SJSA1 (cell line): ENCODE results near the gene KCNJ12. TPM values are rescaled to one million over a fixed set of nuclear protein-coding genes. Genes with fewer than 3 reads are reported as not detected.

Source experiments
- DNase-seq, 2 experiments: peaks; one replicate each; pipeline ENCODE4 v3.0.0-alpha.2; 2015 to 2020; ENCODE audit warnings: low spot score in 2 of 2, low read depth in 1 of 2
- H3K27ac ChIP-seq: fragments of 250-450 bp; sonication (Bioruptor Pico); 2 replicates; pipeline ENCODE4 v1.5.1; 2020; ENCODE audit warnings: mild to moderate bottlenecking, moderate library complexity
- H3K27me3 ChIP-seq: fragments of 250-450 bp; sonication (Bioruptor Pico); replicated peaks from 2 replicates; pipeline ENCODE4 v1.5.1; 2020; ENCODE audit warnings: mild to moderate bottlenecking, moderate library complexity
- H3K36me3 ChIP-seq: fragments of 250-450 bp; sonication (Bioruptor Pico); 2 replicates; pipeline ENCODE4 v1.5.1; 2020; ENCODE audit warnings: mild to moderate bottlenecking
- H3K4me1 ChIP-seq: fragments of 250-450 bp; sonication (Bioruptor Pico); replicated peaks from 2 replicates; pipeline ENCODE4 v1.6.1; 2021; ENCODE audit warnings: mild to moderate bottlenecking
- H3K4me3 ChIP-seq: fragments of 250-450 bp; sonication (Bioruptor Pico); 2 replicates; pipeline ENCODE4 v1.5.1; 2020; ENCODE audit warnings: mild to moderate bottlenecking
- H3K9me3 ChIP-seq: fragments of 250-450 bp; sonication (Bioruptor Pico); replicated peaks from 2 replicates; pipeline ENCODE4 v1.5.1; 2020; ENCODE audit warnings: mild to moderate bottlenecking
- total RNA-seq: library from RNA; depleted of rRNA; stranded (reverse); fragments of >200 nt; shearing (Covaris generic); gene quantifications from 2 replicates; pipeline ENCODE4 v1.2.3, GENCODE V29; 2014

KCNJ12 gene
- total RNA-seq, 1 experiment from 2014 or later, result not detected

DNA sequence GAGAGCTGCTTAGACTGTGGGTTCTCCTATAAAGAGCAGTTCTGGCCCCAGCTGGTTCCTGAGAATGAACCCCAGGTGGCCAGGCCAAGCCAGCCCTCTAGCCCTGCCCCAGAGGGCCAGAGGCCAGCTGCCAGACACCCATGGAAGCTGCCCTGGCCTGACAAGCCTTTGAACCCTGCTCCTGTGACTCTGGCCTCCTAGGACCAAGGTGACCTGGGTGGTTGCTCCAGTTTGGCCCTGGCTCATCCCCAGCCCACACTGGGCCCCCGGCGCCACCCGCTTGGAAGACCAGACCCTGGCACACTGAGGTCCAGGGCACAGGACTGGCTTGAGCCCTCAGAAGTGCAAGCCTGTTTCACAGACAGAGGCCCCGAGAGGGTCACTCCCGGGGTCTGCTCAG lies 6.8 kb upstream of the KCNJ12 start:
- Histone ChIP-seq H3K9me3 (no peaks in the 10 kb centered on the region), H3K36me3 (no peaks in the 10 kb centered on the region), H3K27ac (no peak overlapping the region), H3K4me3 (no peak overlapping the region), H3K27me3 (no peaks in the 10 kb centered on the region), H3K4me1 (no peaks in the 10 kb centered on the region)
- no peak for DNase-seq

DNA sequence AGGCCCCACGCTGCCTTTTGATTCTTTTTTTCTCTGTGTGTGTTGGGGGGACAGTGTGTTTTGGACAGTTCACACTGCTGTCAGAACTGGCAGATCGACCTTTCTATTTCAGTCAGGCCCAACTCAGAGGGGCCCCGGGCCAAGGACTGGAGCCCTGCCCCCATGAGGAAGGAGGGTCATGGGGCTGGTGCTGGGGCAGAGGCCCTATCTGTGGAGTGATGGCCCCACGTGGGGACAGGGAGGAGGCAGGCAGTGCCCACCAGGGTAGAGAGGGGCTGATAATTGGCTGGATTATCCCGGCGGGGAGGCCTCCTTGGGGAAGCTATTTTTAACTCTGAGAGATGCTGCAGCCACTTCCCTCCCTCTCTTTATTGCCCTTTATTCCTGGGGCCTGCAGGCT lies 5.7 kb upstream of the KCNJ12 start:
- H3K9me3 ChIP-seq, result no peaks in the 10 kb centered on the region
- no peaks in the 10 kb centered on the region for H3K36me3 ChIP-seq
- DNase-seq, result no peak
- H3K4me1 ChIP-seq, result no peaks in the 10 kb centered on the region
- no peak overlapping the region for H3K4me3 ChIP-seq
- H3K27me3 ChIP-seq, result no peaks in the 10 kb centered on the region; the same call in 1 of the 2 replicates
- no peak overlapping the region for H3K27ac ChIP-seq

DNA sequence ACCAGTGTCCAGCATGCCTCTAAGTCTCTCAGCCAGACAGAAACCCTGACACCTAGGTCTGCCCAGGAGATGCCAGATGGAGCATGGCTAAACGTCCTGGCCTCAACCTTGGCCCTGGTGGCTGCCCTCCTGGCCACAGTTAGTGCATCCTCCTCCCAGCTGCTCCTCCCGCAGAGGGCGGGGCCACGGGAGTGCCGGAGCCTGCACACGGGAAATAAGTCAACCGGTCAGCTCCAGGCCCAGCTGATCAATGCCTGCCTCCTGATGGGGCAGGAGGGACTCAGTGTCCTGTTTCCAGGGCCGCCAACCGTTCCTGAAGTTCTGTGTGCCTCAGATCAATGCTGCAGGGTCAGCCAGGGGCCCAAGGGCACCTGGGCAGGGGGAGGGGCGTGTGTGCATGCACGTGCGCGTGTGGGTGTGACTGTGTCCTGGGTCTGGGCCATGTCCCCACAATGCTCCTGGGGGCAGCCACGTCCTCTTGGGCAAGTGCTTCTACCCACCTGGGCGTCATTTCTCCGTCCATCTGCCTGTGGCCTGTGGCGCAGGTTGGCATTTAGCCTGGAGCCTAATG lies 4.6 kb upstream of the KCNJ12 start:
- Histone ChIP-seq H3K9me3 (no peaks in the 10 kb centered on the region), H3K36me3 (no peaks in the 10 kb centered on the region), H3K27me3 (peaks cover 10% of the 10 kb centered on the region), H3K4me1 (peaks cover 4% of the 10 kb centered on the region; the same call in 1 of the 2 replicates), H3K4me3 (no peak overlapping the region), H3K27ac (no peak overlapping the region)
- DNase-seq, result no peak

DNA sequence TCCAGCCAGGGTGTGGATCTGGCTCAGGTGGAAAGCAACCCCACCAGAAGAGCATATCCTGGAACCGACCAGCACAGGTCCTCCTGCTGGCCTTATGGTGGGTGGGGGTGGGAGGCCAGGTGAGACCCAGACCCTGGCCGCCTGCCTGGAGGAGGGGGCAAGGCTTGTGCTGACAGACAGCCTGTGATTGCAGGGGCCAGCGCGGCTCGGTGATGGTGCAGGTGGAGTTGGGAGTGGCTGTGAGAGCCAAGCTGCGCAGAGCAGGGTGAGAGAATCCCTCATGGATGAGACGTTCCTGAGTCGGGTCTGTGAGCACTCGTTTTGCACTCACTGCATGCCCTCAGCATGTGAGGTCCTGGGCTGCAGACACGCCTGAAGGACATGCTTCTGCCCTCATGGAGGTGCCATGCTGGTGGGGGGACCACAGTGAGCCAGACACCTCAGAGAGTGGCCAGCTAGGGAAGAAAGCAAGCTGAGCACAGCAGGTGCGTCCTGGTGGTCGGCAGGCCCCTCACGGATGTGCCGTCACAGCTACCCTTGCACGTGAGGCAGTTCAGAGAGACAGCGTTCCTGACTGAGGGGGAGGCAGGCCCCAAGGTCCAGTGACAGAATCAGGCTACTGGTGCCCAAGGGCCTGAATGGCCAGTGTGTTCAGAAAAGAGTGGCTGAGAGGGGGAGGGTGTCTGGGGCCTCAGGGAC lies 3.8 kb upstream of the KCNJ12 start:
- Histone ChIP-seq H3K9me3 (no peaks in the 10 kb centered on the region), H3K27me3 (peaks cover 18% of the 10 kb centered on the region), H3K36me3 (no peaks in the 10 kb centered on the region), H3K27ac (no peak overlapping the region), H3K4me3 (no peak overlapping the region), H3K4me1 (peaks cover 10% of the 10 kb centered on the region)
- no peak for DNase-seq

DNA sequence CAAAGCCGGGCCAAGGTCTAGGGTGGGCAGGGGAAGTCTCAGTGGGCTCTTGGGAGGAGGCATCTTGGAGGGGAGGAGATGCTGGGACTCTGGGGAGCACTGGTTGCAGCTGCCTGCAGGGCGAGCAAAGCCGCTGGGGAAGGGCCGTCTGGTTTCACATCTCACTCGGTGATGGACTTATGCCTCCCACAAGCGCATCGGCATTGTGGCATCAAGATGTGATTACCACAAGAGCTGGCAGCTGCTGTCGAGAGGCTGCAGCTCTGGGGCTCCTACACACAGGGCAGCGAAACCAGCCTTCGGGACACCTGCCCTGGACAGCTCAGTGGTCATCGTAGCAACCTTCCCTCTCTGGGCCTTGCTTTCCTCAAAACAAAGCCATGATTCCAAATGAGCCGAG lies 3.1 kb upstream of the KCNJ12 start:
- DNase-seq, result no peak
- H3K27ac ChIP-seq, result no peak overlapping the region
- no peaks in the 10 kb centered on the region for H3K9me3 ChIP-seq
- no peak overlapping the region for H3K4me3 ChIP-seq
- H3K36me3 ChIP-seq, result no peaks in the 10 kb centered on the region
- H3K4me1 ChIP-seq, result peaks cover 10% of the 10 kb centered on the region
- H3K27me3 ChIP-seq, result peaks cover 24% of the 10 kb centered on the region

DNA sequence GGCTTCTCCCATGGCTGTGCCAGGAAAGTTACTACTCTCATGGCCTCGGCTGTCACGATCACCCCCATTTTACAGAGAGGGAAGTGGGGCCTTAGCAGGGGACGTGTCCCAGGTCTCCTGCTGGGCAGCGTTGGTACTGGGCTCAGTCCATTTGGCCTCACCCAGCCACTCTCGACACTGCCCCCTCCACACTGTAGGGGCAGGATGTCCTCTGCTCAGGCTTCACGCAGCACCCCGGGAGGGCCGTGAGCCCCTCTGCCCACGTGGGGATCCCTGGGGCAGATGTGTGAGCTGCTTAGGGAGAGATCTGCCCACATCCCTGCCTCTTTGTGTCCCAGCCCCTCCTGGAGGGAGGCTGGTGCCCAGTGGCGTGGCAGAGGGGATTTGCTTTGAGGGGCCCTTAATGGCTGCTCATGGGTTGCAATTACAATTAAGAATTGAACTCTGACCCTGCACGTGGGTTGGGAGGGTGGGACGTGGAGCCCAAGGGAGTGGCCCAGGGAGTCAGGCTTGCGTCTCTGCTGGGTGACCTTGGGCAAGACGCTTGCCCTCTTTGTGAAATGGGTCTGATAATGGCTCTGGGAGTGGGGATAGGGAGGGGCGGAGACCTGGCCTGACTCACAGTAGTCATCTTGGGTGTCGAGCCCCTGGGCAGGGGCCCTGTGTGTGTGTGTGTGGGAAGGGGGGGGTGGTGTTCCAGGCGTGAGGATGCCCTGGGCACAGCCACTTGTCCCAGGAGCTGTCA lies 2.3 kb upstream of the KCNJ12 start:
- H3K27me3 ChIP-seq, result peaks cover 26% of the 10 kb centered on the region
- DNase-seq, result no peak
- peaks cover 10% of the 10 kb centered on the region for H3K4me1 ChIP-seq
- no peak overlapping the region for H3K4me3 ChIP-seq
- H3K36me3 ChIP-seq, result no peaks in the 10 kb centered on the region
- no peak overlapping the region for H3K27ac ChIP-seq
- no peaks in the 10 kb centered on the region for H3K9me3 ChIP-seq

DNA sequence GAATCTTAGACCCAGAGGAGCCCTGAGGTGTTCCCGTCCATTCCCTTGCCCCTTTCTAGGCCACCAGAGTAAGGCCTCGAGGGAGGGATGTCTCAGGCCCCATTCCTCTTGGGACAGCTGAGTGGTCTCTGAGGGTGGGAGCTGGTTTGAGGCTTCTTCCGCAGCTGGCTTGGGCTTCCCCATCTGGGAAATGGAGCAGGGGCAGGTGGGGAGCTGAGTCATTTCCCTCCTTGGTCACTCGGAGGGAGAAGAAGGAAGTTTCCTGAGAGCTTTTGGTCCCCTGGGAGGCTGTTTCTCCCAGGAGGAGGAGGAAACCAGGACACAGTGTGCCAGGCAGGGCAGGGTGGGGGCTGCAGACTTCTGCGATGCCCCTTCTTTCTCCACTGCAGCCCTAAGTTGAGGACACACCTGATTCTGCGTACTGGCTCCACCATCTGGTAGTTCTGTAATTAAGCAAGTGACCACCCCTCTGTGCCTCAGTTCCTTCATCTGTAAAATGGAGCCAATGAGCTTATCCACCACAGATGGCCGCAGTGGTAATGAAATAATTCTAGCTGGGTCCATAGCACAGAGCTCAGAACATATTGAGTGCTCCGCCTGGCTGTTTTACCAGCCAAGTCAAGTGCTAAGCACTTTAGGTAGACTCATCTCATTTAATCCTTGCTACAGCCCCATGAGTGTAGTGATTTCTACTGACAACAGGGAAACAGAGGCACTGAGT lies 1.6 kb upstream of the KCNJ12 start:
- Histone ChIP-seq H3K36me3 (no peaks in the 10 kb centered on the region), H3K4me1 (peaks cover 10% of the 10 kb centered on the region), H3K4me3 (no peak overlapping the region), H3K27me3 (peaks cover 26% of the 10 kb centered on the region), H3K9me3 (no peaks in the 10 kb centered on the region), H3K27ac (no peak overlapping the region)
- no peak for DNase-seq

DNA sequence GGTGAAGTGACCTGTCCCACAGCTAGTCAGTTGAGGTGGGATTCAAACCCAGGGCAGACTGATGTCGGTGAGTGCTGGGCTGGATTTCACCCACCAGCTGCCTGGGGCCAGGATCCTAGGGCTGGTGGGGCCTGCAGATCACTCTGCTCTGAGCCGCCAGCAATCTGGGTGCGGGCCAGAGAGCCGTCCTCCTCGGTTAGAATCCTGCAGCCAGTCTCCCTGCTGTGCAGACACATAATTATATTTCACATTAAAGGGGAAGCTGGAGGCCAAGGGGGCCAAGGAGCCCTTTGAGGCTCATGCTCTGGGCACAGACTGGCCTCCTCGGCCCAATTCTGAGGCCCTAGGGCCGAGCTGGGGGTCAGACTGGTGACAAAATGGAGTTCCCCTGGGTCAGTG lies 996 bp upstream of the KCNJ12 start:
- Histone ChIP-seq H3K4me1 (peaks cover 10% of the 10 kb centered on the region), H3K4me3 (no peak overlapping the region), H3K36me3 (no peaks in the 10 kb centered on the region), H3K9me3 (no peaks in the 10 kb centered on the region), H3K27ac (no peak overlapping the region), H3K27me3 (peaks cover 26% of the 10 kb centered on the region)
- DNase-seq, result no peak

DNA sequence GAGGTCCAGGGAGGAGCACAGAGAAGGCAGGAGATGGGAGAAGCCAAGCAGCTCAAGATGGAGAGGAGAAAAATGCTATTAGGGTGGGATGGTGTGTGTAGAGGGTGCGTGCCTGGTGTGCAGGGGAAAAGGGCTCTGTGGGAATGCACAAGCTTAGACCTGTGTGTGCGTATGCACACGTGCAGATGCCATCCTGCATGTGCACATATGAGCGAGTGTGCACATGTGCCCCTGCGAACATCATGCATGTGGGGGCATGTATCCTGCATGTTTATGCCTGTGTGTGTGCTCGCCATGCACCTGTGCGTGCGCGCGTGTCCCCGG lies 438 bp upstream of the KCNJ12 start:
- Histone ChIP-seq H3K4me3 (no peak overlapping the region), H3K36me3 (no peaks in the 10 kb centered on the region), H3K9me3 (no peaks in the 10 kb centered on the region), H3K4me1 (peaks cover 10% of the 10 kb centered on the region), H3K27me3 (peaks cover 26% of the 10 kb centered on the region), H3K27ac (no peak overlapping the region)
- no peak for DNase-seq

DNA sequence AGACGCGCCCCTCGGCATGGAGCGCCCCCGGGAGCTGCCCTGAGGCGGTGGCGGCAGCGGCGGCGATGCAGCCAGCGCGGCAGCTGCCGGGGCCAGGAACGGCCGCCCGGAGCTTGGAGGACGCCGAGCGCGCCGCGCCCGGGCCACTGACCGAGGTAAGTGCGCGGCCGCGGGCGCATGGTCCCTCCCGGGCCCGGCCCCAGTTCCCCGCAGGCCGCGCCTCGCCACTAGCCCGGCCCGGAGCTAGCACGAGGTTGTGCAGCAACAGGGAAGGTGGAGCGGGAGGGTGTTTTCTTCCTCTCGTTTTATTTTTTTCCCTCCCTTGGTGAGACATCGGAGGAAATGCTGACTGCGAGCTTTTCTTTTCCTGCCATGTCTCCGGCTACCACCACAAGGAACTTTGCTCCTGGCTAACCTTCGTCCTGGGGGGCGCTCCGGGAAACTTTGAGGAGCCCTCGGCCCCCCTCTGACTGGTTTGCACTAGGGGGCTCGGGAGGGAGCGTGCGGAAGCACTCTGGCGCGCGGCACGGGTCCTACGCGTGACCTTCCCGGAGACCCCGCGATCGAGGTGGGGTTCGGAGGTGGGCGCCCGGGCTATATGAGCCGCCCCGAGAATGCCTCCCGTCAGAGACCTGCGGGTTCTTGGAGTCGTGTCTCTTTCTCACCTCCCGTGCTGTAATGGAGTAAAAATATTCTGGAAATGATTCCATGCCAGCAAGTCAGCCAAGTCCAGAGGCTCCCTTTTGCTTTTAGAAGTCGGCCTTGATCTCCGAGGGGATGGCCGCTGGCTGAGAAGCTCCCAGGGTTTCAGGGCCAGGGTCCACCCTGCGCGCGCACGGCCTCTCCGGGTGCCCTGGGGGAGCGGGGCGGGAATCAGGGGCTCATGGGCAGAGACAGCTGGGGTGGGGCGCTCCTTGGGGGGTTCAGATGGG lies 868 bp downstream of the KCNJ12 start:
- DNase-seq, result no peak

DNA sequence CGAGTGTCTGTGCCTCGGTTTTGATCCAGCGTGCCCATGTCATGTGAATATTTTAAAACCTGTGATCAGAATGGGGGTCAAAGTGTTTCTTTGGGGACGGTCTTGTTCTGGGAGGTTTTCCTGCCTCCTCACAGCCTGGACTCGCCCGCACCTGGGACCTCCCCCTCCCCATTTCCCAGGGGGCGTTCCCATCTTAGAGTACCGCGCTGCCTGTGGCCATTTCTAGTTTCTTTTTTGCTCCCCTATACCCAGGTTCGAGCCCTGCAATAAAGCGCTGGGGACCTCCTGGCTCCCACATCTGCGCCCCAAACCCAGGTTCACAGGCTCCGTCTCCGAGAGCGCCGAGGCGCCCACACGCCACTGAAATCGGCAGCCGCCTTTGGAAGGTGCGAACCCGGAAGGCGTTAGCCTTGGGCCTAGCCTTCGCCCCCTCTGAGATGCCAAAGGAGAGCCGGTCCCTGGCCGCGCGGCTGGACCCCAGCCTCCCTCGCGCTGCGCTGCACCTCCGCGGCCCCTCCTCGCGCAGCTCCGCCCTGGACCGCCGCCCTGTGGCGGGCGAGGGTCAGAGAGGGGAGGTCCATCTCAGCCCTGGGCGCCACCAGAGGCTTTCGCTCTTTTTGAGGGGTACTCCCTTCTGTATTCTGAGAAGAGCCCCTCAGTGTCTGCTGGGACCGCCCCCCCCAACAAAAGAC lies 1.7 kb downstream of the KCNJ12 start:
- Histone ChIP-seq H3K27ac (no peak overlapping the region), H3K4me3 (no peak overlapping the region), H3K4me1 (peaks cover 10% of the 10 kb centered on the region), H3K9me3 (no peaks in the 10 kb centered on the region), H3K36me3 (no peaks in the 10 kb centered on the region), H3K27me3 (peaks cover 26% of the 10 kb centered on the region)
- DNase-seq, result no peak

More for the DNA sequence above, 868 bp downstream of the KCNJ12 start:
- H3K9me3 ChIP-seq, result no peaks in the 10 kb centered on the region
- peaks cover 26% of the 10 kb centered on the region for H3K27me3 ChIP-seq
- H3K36me3 ChIP-seq, result no peaks in the 10 kb centered on the region
- no peak overlapping the region for H3K27ac ChIP-seq
- H3K4me3 ChIP-seq, result no peak overlapping the region
- peaks cover 10% of the 10 kb centered on the region for H3K4me1 ChIP-seq

DNA sequence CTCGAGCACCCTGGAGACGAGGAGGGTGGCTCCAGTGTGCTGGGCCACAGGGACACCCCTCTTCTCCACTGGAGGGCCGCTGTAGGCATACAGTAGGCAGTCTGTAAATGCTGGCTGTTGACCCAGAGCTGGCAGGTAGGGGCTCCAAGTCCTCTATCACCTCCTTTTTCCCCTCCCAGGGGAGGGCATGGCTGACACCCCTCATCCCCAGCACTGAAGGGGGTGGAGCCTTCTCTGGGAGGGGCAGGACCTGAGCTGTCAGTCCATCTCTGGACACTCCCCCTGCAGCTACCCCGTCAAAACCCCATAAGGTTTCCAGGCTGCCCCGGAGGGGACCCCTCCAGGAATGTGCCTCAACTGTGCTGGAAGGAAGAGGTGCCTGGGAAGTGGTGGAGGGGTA lies 2.4 kb downstream of the KCNJ12 start:
- no peaks in the 10 kb centered on the region for H3K36me3 ChIP-seq
- no peaks in the 10 kb centered on the region for H3K9me3 ChIP-seq
- no peak overlapping the region for H3K27ac ChIP-seq
- H3K4me3 ChIP-seq, result no peak overlapping the region
- H3K27me3 ChIP-seq, result peaks cover 26% of the 10 kb centered on the region
- no peak for DNase-seq
- peaks cover 10% of the 10 kb centered on the region for H3K4me1 ChIP-seq
